T-helper 17 cell (primary cell): ENCODE data around the gene AQP12B. TPM values are rescaled to one million over a fixed set of nuclear protein-coding genes. Genes with fewer than 3 reads are reported as not detected.
"Not testable (repeated sequence)": the region's sequence is repeated elsewhere in the genome, so short reads cannot be mapped to it uniquely, and the experiment has no call there.

ENCODE experiments used
- ATAC-seq: fragments of 150-1000 bp; cut with Tn5 transposase; 2 replicates; pipeline ENCODE4 v1.10.0; 2021; ENCODE audit warnings: mild to moderate bottlenecking, moderate library complexity
- DNase-seq, 3 donors: peaks; one replicate each; pipeline versions ENCODE4 v3.0.0 to v3.0.0-alpha.2; 2020 to 2021
- H3K9me3 ChIP-seq: one replicate; pipeline ENCODE4 v1.7.0; 2013; ENCODE audit warnings: low read length, mild to moderate bottlenecking; ENCODE audit not compliant: control insufficient read depth, poor library complexity, severe bottlenecking
- H3K27ac Mint-ChIP-seq: one replicate; pipeline ENCODE4 v1.8.0; 2022; ENCODE audit warnings: mild to moderate bottlenecking, moderate library complexity, mixed read lengths
- H3K27me3 Mint-ChIP-seq: one replicate; pipeline ENCODE4 v1.8.0; 2022; ENCODE audit warnings: mixed read lengths
- H3K36me3 Mint-ChIP-seq: one replicate; pipeline ENCODE4 v1.8.0; 2022; ENCODE audit warnings: low read depth, mixed read lengths
- H3K4me1 Mint-ChIP-seq: one replicate; pipeline ENCODE4 v1.8.0; 2022; ENCODE audit warnings: mild to moderate bottlenecking, mixed read lengths
- H3K4me3 Mint-ChIP-seq: one replicate; pipeline ENCODE4 v1.8.0; 2022; ENCODE audit warnings: mild to moderate bottlenecking, moderate library complexity, mixed read lengths
- total RNA-seq, 4 donors: library from RNA in 2 of 4; stranded (reverse) in 2 of 4; gene quantifications; one replicate each; pipeline ENCODE4 v1.2.3 and lab custom pipeline; 2022 to 2026

Gene AQP12B
- total RNA-seq, 2 donors from 2014 or later, result not detected

GRCh38 chr2:240675345-240675744, 7.3 kb downstream of the AQP12B start:
- not testable (repeated sequence) for DNase-seq, H3K4me3 Mint-ChIP-seq, H3K27ac Mint-ChIP-seq, ATAC-seq, H3K9me3 ChIP-seq, H3K4me1 Mint-ChIP-seq, H3K36me3 Mint-ChIP-seq
- peaks cover 22% of the 10 kb centered on the region for H3K27me3 Mint-ChIP-seq

- not testable (repeated sequence) for H3K27ac Mint-ChIP-seq, DNase-seq, H3K4me1 Mint-ChIP-seq, H3K9me3 ChIP-seq, ATAC-seq, H3K4me3 Mint-ChIP-seq, H3K36me3 Mint-ChIP-seq
- peaks cover 25% of the 10 kb centered on the region for H3K27me3 Mint-ChIP-seq
Observed at GRCh38 chr2:240674461-240675184, 8.1 kb downstream of the AQP12B start.

GRCh38 chr2:240672701-240673190, 9.9 kb downstream of the AQP12B start:
- peaks cover 34% of the 10 kb centered on the region for H3K27me3 Mint-ChIP-seq
- no peak for ATAC-seq
- no peaks in the 10 kb centered on the region for H3K36me3 Mint-ChIP-seq
- no peak overlapping the region for H3K4me3 Mint-ChIP-seq
- peaks cover 2% of the 10 kb centered on the region for H3K4me1 Mint-ChIP-seq
- H3K9me3 ChIP-seq, result no peaks in the 10 kb centered on the region
- no peak for DNase-seq
- no peak overlapping the region for H3K27ac Mint-ChIP-seq

- peaks cover 2% of the 10 kb centered on the region for H3K4me1 Mint-ChIP-seq
Observed at GRCh38 chr2:240672076-240672700, 10.5 kb downstream of the AQP12B start.

GRCh38 chr2:240670950-240671349, 11.7 kb downstream of the AQP12B start:
- Mint-ChIP-seq H3K4me1 (peaks cover 2% of the 10 kb centered on the region), H3K27ac (no peak overlapping the region), H3K27me3 (peaks cover 44% of the 10 kb centered on the region), H3K4me3 (no peak overlapping the region), H3K36me3 (no peaks in the 10 kb centered on the region)
- no peak for DNase-seq
- no peak for ATAC-seq
- H3K9me3 ChIP-seq, result no peaks in the 10 kb centered on the region

More at GRCh38 chr2:240672076-240672700, 10.5 kb downstream of the AQP12B start:
- no peaks in the 10 kb centered on the region for H3K9me3 ChIP-seq
- Mint-ChIP-seq H3K27ac (no peak overlapping the region), H3K27me3 (peaks cover 40% of the 10 kb centered on the region), H3K36me3 (no peaks in the 10 kb centered on the region), H3K4me3 (no peak overlapping the region)
- DNase-seq (no peak), ATAC-seq (no peak)

- Mint-ChIP-seq H3K27me3 (peaks cover 44% of the 10 kb centered on the region), H3K4me3 (no peak overlapping the region), H3K4me1 (peaks cover 2% of the 10 kb centered on the region), H3K36me3 (no peaks in the 10 kb centered on the region), H3K27ac (no peak overlapping the region)
- ATAC-seq (no peak), DNase-seq (no peak)
- no peaks in the 10 kb centered on the region for H3K9me3 ChIP-seq
Observed at GRCh38 chr2:240670402-240670801, 12.3 kb downstream of the AQP12B start.

- ATAC-seq (no peak), DNase-seq (no peak)
- no peak overlapping the region for H3K4me3 Mint-ChIP-seq
- no peak overlapping the region for H3K27ac Mint-ChIP-seq
- no peaks in the 10 kb centered on the region for H3K36me3 Mint-ChIP-seq
- H3K9me3 ChIP-seq, result no peaks in the 10 kb centered on the region
- H3K27me3 Mint-ChIP-seq, result peaks cover 23% of the 10 kb centered on the region
- H3K4me1 Mint-ChIP-seq, result no peaks in the 10 kb centered on the region
Observed at GRCh38 chr2:240664622-240665021, 18.1 kb downstream of the AQP12B start.

GRCh38 chr2:240663546-240664190, 19.0 kb downstream of the AQP12B start:
- Mint-ChIP-seq H3K4me3 (no peak overlapping the region), H3K27ac (no peak overlapping the region), H3K36me3 (no peaks in the 10 kb centered on the region), H3K4me1 (no peaks in the 10 kb centered on the region), H3K27me3 (peaks cover 27% of the 10 kb centered on the region)
- ATAC-seq (no peak), DNase-seq (no peak)
- no peaks in the 10 kb centered on the region for H3K9me3 ChIP-seq

GRCh38 chr2:240662681-240663080, 20.0 kb downstream of the AQP12B start:
- H3K36me3 Mint-ChIP-seq, result no peaks in the 10 kb centered on the region
- ATAC-seq (no peak), DNase-seq (no peak)
- H3K9me3 ChIP-seq, result no peaks in the 10 kb centered on the region
- no peak overlapping the region for H3K4me3 Mint-ChIP-seq
- H3K27ac Mint-ChIP-seq, result no peak overlapping the region
- peaks cover 21% of the 10 kb centered on the region for H3K27me3 Mint-ChIP-seq
- H3K4me1 Mint-ChIP-seq, result no peaks in the 10 kb centered on the region

GRCh38 chr2:240659883-240660282, 22.8 kb downstream of the AQP12B start:
- H3K36me3 Mint-ChIP-seq, H3K27ac Mint-ChIP-seq, ATAC-seq, H3K4me1 Mint-ChIP-seq, H3K9me3 ChIP-seq, DNase-seq, H3K4me3 Mint-ChIP-seq: not testable (repeated sequence)
- peaks cover 17% of the 10 kb centered on the region for H3K27me3 Mint-ChIP-seq

GRCh38 chr2:240655931-240656886, 26.5 kb downstream of the AQP12B start:
- DNase-seq, result no peak
- ATAC-seq, result no peak
- H3K27me3 Mint-ChIP-seq, result peaks cover 39% of the 10 kb centered on the region
- H3K9me3 ChIP-seq, result no peaks in the 10 kb centered on the region
- no peaks in the 10 kb centered on the region for H3K36me3 Mint-ChIP-seq
- no peaks in the 10 kb centered on the region for H3K4me1 Mint-ChIP-seq
- no peak overlapping the region for H3K27ac Mint-ChIP-seq
- H3K4me3 Mint-ChIP-seq, result no peak overlapping the region

GRCh38 chr2:240651185-240651584, 31.5 kb downstream of the AQP12B start:
- ATAC-seq, result no peak
- Mint-ChIP-seq H3K4me3 (no peak overlapping the region), H3K27ac (no peak overlapping the region), H3K36me3 (no peaks in the 10 kb centered on the region), H3K27me3 (peaks cover 67% of the 10 kb centered on the region), H3K4me1 (no peaks in the 10 kb centered on the region)
- DNase-seq, result no peak
- no peaks in the 10 kb centered on the region for H3K9me3 ChIP-seq
